Measurements from ENCODE around the gene FPR3. TPM values are rescaled to one million over a fixed set of nuclear protein-coding genes. Genes with fewer than 3 reads are reported as not detected.

Gene FPR3
- total RNA-seq, 1 donor from 2014 or later: not detected

DNA sequence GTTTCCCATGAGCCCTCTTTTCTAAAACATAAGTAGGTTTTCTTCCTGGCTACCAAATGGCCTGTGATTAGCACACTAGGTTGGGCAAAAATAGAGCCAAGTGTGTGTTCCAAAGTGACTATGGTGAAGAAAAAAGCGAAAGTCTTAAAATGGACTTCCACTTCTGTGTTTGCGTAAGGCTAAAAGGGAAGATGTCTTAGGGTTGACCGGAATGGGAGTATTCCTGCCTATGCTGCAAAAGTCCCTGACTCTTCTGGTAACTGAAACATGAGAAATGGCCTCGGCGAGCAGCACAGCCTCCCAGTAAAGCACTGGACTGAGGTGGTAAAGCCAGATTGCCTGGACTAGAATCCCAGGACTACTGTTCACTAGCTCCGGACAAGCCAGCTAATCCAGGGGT is 40.8 kb upstream of the FPR3 start:
- Histone ChIP-seq H3K27me3 (ENCODE audit: control insufficient read depth, insufficient read depth, low read length) (no peaks in the 10 kb centered on the region), H3K36me3 (ENCODE audit: control insufficient read depth, insufficient read depth, low read length) (no peaks in the 10 kb centered on the region), H3K4me3 (ENCODE audit: low read depth, low read length) (no peak overlapping the region)
- TF ChIP-seq, protein P1, sequence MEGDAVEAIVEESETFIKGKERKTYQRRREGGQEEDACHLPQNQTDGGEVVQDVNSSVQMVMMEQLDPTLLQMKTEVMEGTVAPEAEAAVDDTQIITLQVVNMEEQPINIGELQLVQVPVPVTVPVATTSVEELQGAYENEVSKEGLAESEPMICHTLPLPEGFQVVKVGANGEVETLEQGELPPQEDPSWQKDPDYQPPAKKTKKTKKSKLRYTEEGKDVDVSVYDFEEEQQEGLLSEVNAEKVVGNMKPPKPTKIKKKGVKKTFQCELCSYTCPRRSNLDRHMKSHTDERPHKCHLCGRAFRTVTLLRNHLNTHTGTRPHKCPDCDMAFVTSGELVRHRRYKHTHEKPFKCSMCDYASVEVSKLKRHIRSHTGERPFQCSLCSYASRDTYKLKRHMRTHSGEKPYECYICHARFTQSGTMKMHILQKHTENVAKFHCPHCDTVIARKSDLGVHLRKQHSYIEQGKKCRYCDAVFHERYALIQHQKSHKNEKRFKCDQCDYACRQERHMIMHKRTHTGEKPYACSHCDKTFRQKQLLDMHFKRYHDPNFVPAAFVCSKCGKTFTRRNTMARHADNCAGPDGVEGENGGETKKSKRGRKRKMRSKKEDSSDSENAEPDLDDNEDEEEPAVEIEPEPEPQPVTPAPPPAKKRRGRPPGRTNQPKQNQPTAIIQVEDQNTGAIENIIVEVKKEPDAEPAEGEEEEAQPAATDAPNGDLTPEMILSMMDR (IDR thresholded peaks at IDR 0.05; ENCODE audit: insufficient read depth, low read length, poor library complexity, severe bottlenecking): no peak
- DNase-seq (ENCODE audit: low read depth): no peak

DNA sequence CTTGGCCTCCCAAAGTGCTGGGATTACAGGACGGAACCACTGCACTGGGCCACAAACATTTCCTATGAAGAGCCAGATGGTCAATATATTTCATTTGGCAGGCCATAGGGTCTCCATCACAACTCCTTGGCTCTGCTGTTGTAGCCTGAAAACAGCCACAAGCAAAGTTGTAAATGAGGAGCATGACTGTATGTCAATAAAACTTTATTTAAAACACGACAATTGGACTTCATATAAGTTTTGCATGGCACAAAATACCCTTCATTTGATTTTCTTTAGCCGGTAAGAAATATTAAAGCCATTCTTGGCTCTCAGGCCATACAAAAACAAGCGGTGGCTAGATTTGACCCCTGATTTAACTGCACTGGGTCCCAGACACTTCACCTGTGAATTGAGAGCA is 40.2 kb upstream of the FPR3 start:
- Histone ChIP-seq H3K36me3 (ENCODE audit: control insufficient read depth, insufficient read depth, low read length) (no peaks in the 10 kb centered on the region), H3K4me3 (ENCODE audit: low read depth, low read length) (no peak overlapping the region), H3K27me3 (ENCODE audit: control insufficient read depth, insufficient read depth, low read length) (no peaks in the 10 kb centered on the region)
- DNase-seq (ENCODE audit: low read depth): no peak
- TF ChIP-seq, protein P1 (IDR thresholded peaks at IDR 0.05; ENCODE audit: insufficient read depth, low read length, poor library complexity, severe bottlenecking): no peak

DNA sequence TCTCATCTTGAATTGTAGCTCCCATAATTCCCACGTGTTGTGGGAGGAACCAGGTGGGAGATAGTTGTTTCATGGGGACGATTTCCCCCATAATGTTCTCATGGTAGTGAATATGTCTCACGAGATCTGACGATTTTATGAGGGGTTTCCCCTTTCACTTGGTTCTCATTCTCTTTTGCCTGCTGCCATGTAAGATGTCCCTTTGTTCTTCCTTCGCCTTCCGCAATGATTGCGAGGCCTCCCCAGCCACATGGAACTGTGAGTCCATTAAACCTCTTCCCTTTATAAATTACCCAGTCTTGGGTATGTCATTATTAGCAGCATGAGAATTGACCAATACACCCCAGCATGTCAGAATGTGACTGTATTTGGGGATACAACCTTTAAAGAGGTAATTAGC is 39.4 kb upstream of the FPR3 start:
- Histone ChIP-seq H3K27me3 (ENCODE audit: control insufficient read depth, insufficient read depth, low read length) (no peaks in the 10 kb centered on the region), H3K36me3 (ENCODE audit: control insufficient read depth, insufficient read depth, low read length) (no peaks in the 10 kb centered on the region), H3K4me3 (ENCODE audit: low read depth, low read length) (no peak overlapping the region)
- DNase-seq (ENCODE audit: low read depth): no peak
- TF ChIP-seq, protein P1 (IDR thresholded peaks at IDR 0.05; ENCODE audit: insufficient read depth, low read length, poor library complexity, severe bottlenecking): no peak

DNA sequence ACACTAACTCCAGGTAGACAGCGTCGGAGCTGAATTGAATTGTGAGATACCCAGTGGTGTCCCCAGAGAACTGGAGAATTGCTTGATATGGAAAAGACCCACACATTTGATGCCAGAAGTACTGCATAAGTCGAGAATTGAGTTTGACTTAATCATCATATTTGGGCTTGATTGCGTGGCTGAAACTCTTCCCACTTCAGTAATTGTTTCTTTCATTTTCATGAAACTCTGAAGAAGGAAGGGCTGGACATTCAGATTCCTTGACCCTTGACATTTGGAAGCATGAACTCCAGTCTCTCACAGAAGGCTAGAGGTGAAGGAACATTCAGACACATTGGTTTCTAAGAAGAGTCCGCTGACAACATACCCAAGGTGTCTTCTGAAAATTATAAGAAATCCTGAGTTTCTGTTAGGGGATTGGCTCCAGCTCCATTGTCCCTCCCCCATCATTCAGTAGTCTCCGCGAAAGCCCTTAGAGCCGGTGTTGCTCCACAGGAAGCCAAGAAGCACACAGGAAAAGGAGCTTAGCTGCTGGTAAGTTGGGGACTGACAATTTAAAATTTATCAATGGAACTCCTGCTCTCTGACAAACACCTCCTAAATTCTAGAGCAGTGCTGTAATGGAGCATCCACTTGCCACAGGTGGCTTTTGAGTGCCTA is 34.1 kb upstream of the FPR3 start, which contains the start of gene FPR2:
Gene FPR2, plus strand, starts transcription at position 484 of the 660 bp plus-strand sequence. CDS start 7,479 bp downstream, outside the sequence.
- no peak for DNase-seq (ENCODE audit: low read depth)
- Histone ChIP-seq H3K4me3 (ENCODE audit: low read depth, low read length) (no peak within 1 kb of the TSS), H3K36me3 (ENCODE audit: control insufficient read depth, insufficient read depth, low read length) (no peaks in the 10 kb centered on the region), H3K27me3 (ENCODE audit: control insufficient read depth, insufficient read depth, low read length) (no peaks in the 10 kb centered on the region)
- TF ChIP-seq, protein P1 (IDR thresholded peaks at IDR 0.05; ENCODE audit: insufficient read depth, low read length, poor library complexity, severe bottlenecking): no peak

DNA sequence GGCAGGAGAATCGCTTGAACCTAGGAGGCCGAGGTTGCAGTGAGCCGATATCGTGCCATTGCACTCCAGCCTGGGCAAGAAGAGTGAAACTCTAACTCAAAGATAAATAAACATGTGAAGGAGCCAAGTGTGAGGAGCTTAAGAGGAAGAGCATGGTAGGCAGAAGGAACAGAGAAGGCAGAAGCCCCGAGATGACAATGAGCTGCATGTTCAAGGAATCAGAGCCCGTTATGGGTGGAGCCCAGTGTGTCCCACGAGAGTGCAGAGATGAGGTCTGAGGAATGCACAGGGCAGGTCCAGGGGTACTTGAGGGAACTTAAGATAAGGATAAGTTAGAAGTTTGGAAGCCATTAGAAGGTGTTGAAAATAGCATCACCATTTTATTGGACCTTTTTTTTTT is 33.3 kb upstream of the FPR3 start:
- Histone ChIP-seq H3K27me3 (ENCODE audit: control insufficient read depth, insufficient read depth, low read length) (no peaks in the 10 kb centered on the region), H3K4me3 (ENCODE audit: low read depth, low read length) (no peak overlapping the region), H3K36me3 (ENCODE audit: control insufficient read depth, insufficient read depth, low read length) (no peaks in the 10 kb centered on the region)
- TF ChIP-seq, protein P1 (IDR thresholded peaks at IDR 0.05; ENCODE audit: insufficient read depth, low read length, poor library complexity, severe bottlenecking): no peak
- DNase-seq (ENCODE audit: low read depth): no peak

- Histone ChIP-seq H3K36me3 (ENCODE audit: control insufficient read depth, insufficient read depth, low read length) (no peaks in the 10 kb centered on the region), H3K27me3 (ENCODE audit: control insufficient read depth, insufficient read depth, low read length) (no peaks in the 10 kb centered on the region), H3K4me3 (ENCODE audit: low read depth, low read length) (no peak overlapping the region)
- TF ChIP-seq, protein P1 (IDR thresholded peaks at IDR 0.05; ENCODE audit: insufficient read depth, low read length, poor library complexity, severe bottlenecking): no peak
- no peak for DNase-seq (ENCODE audit: low read depth)
Observed at GRCh38 chr19:51765086-51765485, 29.9 kb upstream of the FPR3 start.

Data from kidney epithelial cell (primary cell).